GM19455 (cell line): Measurements from ENCODE around the gene TRIM17.

Experiments
- ATAC-seq: cut with Tn5 transposase; IDR thresholded peaks from one replicate; pipeline ENCODE4 v1.9.1; 2021; ENCODE audit not compliant: unreplicated experiment

Gene TRIM17

DNA sequence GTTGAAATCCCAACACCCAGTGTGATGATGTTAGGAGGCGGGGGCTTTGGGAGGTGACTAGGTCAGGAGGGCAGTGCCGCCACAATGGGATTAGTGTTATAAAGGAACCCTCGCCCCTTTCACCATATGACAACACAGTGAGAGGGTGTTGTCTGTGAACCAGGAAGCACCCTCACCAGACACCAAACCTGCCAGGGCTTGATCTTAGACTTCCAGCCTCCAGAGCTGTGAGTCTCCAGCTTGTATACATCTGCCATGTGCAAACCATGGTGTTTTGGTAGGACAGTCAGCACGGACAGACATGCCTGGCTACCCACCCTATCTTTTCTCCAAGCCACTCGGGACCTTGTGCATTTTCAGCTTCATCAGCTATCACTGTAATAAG is 14.0 kb downstream of the TRIM17 start:
- ATAC-seq, result no peak

DNA sequence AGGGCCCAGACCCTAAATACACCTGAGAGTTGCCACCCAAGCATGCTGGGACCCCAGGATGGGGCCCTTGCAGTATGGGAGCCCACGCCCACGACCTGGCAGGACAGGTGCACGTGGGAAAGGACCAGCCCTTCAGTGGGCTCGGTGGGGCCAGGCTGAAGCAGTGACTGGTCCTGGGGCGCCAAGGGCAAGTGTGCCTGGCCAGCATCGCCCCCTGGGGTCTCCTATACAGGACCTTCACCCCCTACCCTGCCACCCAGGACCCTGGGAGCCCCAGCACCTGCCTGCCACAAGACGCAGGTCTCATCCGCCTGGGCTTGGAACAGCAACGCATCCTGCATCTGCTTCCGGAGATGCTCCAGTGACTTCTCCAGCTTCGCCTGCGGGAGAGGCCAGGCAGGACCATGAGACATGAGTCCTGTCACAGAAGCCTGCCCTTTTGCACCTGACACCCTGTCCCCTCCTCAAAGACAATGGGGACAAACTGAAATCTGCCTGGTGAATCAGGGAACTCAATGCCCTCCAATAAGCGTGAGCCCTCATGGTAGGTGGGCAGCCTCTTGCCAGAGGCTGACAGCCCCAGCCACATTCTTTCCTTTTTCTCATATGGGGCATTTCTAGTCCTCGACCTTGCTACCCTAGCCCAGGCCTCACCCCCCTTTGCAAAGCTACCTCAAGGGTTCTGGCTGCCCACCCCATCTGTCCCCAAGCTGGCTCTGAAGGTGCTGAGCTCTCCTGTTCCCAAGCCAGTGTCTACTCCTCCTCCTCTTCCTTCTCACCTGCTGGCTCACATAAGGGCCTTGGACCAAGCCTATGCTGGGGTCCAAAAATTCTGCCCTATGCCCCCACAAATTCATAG is 14.7 kb downstream of the TRIM17 start:
- ATAC-seq, result no peak

DNA sequence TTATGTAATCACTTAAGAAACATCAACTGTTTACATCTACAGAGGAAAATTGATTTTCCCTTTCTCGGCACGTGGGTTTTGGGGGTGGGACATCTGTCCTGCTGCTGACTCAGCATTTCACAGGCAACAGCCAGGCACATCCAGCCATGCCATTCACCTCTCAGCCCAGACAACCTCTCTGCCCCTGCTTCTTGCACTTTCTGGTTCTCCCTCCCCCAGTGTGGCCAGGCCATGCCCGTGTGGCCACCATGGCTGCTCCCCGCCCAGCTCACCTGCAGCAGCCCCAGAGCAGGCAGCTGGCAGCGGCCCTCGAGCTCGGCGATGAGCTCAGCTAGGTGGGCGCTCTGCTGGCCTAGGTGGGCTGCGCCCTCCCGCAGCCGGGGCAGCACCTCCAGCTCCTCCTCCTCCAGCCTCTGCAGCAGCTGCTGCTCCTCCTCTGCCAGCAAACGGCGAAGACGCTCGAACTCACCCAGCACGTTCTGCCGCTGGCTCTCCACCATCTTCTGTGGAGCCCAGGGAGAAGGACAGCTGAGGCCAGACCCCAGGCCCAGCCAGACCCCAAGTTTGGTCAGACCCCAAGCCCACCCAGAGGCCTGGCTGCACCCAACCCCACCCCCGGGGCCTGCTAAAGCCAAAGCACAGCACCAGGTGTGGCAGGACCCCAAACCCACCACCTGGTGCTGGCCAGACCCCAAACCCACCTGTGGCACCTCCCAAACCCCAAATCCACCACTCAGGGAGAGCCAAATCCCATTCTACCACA is 15.8 kb downstream of the TRIM17 start:
- no peak for ATAC-seq

DNA sequence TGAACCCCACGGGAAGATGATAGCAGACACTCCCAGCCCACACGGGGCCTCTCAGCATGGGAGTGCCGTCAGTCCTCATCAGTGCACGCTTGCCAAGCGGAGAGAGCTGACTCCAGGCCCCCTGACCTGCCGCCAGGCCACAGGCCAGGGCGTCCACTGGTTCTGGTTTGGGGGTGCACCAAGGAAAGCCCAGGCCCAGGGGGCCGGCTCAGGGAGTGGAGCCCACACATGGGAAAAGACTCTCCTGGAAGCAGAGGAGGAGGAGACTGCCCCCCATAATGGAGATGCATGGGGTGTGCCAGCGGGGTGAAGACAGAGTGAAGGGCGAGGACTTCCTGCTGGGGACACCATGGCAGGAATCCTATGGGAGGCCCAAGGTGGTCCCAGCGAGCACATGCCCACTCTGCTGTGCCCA is 16.4 kb downstream of the TRIM17 start:
- no peak for ATAC-seq

DNA sequence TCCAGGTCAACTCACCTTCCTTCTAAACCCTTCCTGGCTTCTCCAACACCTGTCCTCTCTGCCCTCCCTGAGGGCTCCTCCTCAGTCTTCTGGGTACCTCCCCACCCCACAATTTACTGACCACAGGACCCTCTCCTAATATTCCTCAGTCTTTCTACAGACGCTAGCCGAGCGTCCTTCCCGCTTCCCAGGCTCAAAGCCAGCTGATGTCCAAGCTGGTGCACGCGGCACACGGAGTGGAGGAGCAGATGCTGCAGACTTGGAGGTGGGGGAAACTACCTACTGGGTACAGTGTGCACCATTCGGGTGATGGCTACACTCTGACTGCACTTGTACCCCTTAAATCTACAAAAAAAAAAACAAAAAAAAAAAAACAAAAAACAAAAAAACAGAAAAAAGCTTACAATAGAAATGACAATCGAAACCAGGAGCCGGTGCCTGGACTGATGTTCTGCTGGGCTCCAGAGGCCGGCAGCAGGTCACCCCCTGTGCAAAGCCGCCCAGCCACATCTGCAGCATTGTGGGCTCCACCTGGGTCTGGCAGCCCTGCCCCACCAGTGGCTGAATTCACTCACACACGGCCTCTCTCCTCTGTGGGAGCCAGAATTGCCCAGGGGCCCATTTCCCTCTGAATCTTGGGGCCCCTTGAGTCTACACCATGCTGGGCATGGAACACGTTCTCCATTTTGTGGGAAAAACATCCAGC is 17.0 kb downstream of the TRIM17 start:
- ATAC-seq, result no peak

DNA sequence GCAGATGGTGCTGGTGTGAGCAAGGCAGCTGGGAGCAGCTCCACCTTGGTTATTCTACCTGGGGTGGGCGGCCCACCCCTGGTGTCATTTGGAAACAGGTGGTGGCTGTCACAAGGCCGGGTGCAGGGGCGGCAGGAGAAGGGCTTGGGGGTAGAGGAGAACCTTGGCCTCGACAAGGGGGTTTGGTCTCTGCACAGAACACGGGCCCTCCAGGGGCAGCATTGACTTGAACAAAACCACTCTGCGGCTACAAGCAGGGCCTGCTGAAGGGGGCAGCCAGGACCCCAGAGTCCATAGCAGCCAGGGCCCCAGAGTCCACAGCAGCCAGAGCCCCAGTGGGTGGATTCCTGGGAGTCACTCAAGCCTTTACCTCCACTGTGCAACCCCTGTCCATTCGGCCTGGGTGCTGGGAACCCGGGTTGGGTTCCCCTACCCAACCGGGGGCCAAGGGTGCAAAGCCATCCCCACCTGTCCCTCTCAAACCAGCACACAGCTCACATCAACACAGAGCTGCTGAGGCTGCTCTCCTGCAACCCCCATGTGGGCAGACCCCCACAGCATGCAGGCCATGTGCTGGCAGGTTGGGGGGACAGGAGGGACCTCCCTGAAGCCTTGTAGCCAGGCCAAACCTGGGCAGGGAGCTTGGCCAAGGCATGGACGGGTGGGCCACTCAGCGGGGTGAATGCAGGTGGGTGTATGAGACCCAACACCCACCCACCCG is 17.8 kb downstream of the TRIM17 start:
- no peak for ATAC-seq

DNA sequence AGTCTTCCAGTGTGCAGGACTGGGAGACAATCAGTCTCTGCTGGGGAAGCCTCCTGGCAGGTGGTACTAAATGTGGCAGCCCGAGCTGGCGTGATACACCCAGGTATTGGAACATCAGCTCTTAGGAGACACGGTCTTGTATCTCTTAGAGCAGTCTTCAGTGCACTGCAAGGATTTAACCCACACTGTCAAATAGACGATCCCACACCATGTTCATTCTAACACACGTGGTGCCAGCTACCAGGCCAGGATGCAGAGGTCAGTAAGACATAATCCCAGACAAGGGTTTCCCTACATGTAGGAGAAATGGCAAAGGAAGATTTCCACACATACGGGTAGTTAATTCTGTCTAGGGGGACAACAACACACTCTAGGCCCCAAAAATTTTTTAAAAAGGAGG is 18.7 kb downstream of the TRIM17 start:
- ATAC-seq, result no peak

DNA sequence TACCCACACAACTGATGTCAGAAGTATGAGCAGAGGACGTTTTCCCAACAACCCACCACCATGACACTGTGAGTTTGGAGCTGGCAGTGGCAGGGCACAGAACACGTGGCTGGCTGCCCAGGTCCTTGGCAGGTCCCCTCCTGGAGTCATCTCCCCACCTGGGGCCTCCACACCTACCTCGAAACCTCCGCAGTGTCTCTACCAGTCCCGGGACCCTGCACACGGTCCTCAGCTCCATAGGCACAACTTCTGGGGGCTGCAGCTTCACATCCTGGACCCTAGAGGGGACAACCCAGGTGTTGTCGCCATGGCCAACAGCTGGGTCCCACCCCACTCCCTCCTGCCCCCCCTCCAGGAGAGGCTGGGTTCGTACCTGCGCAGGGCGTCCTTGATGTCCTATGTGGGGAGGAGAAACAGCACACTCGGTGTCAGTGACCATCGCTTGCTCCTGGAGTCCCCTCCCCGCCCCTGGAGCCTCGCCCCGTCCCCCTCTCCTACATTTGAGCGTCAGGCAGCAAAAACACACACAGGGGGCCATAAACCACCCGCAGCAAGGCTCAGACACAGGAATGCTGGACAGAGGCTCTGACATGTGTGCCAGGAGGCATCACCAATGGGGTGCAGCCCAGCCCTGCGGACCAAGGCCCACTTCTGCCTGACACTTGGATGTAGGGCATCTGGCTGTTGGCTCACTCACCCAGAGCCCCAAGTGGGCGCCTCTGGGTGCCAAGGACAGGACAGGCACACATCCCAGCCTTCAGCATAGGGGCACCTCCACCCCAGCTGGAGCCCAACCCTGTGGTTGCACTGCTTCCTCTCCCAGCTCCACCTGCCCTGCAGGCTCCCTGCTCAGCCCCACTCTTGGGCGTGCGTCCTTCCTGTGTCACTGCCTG is 19.6 kb downstream of the TRIM17 start:
- no peak for ATAC-seq

DNA sequence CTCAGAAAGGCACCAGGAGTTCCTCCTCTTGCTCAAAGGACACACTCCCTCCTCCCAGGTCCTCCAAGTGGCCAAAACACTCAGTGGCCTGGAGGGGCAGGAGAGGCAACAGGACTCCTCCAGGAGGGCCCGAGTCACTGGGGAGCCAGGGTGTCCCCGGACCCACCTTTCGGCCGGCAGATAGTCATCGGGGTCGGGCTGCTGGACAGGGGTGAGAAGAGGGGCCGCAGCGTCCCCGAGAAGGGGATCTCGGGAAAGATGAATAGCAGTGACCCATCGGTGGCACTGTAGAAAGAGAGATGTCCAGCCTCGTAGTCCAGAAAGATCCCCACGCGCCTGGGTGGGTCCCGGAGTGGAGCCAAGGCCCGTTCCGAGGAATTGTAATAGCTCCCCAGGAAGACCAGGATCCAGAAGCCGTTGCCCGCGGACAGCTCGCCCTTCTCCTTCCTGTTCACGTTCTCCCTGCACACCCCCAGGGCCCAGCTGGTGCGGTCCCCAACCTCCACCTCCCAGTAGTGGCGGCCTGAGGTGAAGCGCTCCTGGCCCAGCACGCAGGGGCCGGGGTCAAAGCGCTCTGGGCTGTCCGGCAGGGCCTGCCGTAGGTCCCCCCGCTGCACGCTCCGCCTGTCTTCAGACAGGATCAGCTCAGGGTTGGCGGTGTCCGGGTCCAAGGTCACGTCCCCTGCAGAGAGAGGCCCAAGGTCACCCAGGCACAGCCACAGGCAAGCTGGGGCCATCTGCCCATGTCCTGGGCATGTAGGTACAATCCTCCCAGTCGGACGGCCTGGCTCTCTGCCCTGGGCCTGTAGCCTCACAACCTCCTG is 21.9 kb downstream of the TRIM17 start:
- no peak for ATAC-seq

DNA sequence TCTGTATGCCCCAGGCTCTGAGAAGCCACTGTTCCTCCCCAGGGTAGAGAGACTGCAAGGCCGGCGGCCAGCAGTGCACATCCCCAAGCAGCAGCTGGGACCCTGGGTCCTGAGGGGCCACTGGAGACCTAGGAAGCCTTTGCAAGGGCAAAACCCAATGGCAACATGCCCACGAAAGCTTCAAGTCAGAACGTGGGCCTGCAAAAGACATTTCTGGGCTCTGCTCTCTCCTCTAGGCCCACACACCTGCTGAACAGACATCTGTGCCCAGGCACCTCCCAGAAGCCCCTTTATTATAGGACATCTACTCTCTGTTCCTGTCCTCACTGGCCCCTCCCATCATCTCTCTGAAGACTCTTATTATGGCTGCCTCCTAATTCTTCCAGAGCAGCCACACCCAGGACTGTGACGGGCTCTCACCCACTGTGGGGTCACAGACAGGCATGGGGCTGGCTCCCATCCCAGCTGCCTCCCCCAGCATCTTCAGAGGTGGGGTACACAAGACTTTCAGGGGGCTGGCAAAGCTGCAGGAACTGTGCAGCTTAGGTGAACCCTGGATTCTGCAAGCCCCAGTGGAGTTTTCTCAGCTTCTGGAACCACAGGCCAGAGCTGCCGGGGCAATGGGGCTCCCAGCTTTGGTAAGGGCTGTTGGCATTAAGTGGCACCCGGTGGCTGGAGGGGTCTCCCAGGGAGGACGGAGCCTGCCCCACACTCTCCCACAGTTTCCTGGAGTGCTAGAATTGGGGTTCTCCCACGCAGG is 22.7 kb downstream of the TRIM17 start:
- no peak for ATAC-seq

DNA sequence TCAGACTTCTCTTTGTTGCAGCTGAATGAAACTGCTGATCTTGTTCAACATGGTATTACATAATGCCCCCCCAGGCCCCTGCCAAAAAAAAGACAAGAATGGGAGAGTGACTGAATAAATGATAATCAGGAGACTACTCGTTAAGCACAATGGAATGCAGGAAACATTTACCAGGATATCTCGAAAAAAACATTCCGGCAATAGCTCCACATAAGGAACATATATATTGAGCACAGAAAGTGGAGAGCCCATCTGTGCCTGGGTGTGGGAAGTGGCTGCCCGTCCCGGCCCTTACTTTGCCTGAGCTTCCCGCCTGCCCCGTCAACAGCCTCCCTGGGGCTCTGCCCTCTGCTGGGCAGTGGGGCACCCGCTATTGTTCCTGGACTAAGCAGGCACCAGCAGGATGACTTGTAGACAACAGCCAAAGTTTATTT is 23.4 kb downstream of the TRIM17 start:
- no peak for ATAC-seq

DNA sequence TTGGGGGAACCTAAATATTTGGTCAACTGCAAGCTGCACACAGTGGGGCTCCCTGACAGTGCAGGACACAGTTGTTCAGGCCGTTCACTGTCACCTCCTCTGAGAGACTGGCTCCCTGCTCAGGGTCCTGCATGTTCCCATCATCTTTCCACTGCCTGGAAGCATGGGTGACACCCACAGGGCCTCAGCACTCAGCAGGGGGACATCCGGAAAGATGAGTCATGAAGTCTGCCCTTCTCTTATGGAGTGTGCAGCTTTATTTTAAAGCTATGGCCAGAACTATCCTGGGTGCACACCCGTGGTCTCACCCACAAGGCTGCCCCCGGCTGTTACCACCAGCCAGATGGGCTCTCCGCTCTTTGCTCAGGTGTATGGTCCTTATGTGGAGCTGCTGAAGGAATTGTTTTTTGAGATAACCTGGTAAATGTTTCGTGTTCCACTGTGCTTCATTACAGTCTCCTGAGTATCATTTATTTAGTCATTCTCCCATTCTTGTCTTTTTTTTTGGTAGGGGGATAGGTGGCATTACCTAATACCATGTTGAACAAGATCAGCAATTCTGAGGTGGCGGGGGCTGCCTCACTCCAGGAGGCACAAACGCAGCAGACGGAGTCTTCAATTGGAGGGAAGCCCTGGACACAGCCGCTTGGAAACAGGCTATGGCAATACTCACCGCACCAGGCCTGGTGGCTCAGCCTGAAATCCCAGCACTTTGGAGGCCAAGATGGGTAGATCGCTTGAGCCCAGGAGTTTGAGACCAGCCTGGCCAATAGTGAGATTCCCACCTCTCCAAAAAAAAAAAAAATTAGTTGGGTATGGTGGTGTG is 24.3 kb downstream of the TRIM17 start:
- no peak for ATAC-seq

DNA sequence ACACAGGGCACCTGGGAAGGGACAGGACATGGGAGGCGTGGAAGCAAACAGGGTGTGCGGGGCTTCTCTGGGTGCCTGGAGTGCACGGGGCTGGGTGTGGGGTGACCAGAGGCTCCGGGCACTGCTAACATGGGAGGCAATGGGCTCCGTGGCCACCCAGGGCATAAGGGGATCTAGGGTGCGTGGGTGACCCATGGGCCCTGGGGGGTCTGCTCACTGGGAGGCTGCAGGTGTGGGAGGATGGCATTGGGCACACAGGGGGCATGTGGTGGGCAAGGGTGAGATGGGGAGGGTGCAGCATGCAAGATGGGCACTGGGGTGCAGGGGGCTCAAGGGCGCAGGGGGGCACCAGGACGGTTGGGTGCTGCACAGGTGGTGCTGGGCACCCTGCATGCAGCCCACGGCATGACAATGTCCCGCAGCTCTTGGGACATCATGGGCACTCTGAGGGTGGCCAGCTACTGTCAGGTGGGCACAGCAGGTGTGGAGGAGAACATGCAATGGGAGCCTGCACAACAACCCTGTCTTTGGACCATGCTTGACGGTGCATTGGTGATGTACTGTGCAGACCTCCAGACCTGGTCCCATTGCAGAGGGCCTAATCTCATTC is 25.1 kb downstream of the TRIM17 start:
- no peak for ATAC-seq

DNA sequence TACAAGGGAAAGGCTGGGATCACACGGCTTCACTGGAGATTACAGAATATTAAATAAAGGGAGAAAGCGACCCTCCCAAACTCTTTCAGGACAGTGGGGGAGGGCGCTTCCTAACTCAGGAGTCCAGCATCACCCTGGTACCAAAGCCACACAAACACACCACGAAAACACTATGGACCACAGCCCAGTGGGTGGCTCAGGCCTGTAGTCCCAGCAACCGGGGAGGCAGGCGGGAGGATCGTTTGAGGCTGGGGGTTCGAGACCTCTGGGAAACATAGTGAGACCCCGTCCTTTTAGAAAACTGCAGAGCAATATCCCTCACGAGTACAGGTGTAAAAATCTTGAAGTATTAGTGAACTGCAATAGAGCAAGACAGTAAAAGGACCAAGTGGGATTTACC is 26.0 kb downstream of the TRIM17 start:
- ATAC-seq, result no peak

DNA sequence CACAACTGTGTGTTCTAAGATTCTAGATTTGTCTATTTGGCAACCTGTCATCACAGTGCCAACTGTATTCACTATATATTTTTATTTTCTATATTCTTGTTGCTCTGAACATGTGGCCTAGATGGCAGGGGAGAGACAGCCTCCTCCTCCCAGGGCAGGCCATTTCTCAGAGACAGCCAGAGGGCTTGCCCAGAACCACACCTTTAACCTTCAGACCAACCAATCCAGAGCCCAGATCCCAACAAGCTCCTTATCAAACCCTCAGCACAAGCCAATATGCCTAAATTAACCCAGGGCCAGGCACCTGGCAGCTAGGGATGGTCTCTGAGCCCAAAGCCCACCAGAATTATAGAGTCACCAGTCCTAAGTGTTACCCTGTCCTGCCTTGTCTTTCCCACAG is 29.3 kb downstream of the TRIM17 start:
- ATAC-seq, result no peak

DNA sequence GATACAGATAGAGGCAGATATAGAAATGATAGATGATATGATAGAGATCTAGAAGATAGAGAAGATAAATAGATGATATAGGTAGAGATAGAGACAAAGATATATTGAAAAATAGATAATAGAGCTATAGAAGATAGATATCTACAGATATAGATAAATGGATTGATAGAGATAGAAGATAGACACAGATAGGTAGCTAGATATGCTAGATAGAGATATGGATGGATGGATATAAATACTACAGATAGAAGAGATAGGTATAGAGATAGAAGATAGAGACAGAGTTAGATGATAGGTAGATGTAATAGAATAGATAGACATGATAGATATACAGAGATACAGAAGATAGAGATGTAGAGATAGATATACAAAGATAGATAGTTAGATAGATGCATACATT is 31.4 kb downstream of the TRIM17 start:
- ATAC-seq, result no peak

DNA sequence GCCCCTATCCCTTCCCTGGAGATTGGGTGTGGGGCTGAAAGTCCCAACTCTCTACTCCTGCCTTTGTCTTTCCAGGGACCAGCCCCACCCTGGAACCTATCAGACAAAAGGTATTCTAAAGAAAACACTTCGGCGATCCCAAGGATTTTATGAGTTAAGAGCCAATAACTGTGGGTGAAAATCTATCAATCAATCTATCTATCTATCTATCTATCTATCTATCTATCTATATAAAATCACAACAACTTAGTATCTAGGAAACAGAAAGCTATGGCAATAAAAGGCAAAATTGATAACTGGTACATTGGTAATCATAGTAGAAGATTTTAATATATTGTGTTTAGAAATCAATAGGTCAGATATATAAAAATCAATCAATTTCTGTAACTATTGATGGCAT is 32.9 kb downstream of the TRIM17 start:
- no peak for ATAC-seq
